Measurements from ENCODE around the gene ID3. TPM values are rescaled to one million over a fixed set of nuclear protein-coding genes. Genes with fewer than 3 reads are reported as not detected.
A peak's percentile ranks its signal among the peaks of the same experiment; 100 is the strongest.

ID3 gene, protein sequence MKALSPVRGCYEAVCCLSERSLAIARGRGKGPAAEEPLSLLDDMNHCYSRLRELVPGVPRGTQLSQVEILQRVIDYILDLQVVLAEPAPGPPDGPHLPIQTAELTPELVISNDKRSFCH
- 63.3 TPM for polyA plus RNA-seq (2012; ENCODE audit: insufficient read depth, insufficient read length, low read depth)

DNA sequence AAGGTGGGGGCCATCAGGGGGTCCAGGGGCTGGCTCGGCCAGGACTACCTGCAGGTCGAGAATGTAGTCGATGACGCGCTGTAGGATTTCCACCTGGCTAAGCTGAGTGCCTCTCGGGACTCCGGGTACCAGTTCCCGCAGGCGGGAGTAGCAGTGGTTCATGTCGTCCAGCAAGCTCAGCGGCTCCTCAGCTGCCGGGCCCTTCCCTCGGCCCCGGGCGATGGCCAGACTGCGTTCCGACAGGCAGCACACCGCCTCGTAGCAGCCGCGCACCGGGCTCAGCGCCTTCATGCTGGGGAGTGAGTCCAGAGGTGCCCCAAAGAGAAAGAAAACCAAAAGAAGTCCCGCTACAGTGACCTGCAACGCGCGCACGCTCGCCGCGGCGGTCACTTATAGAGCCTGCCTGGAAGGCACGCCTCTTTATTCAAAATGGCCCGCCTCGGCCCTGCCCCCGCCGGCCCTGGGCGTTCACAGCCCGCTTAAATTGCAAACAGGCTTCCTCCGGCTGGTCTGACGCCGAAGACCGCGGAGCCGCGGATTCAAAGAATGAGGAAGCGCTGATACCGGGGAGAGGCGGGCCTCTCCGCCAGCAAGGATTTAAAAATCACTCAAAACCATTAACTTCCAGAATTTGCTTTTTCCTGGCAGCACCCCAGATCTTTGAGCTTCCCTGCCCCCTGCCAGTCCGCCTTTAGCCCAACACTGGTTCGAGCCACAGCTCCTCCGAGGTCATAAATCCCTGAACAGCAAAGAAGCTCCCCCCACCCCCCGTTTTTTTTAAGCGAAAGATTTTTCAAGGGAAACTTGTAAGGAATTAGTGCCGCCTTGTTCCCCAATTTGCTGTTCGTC lies at the start of gene ID3:
Gene ID3, minus strand, starts transcription at position 366 of the 849 bp plus-strand sequence. Its CDS starts 75 bp downstream, at position 291.
- no peaks in the 10 kb centered on the region for H3K27me3 ChIP-seq
- peak; percentile 90 for DNase-seq
- TF ChIP-seq, protein P1, sequence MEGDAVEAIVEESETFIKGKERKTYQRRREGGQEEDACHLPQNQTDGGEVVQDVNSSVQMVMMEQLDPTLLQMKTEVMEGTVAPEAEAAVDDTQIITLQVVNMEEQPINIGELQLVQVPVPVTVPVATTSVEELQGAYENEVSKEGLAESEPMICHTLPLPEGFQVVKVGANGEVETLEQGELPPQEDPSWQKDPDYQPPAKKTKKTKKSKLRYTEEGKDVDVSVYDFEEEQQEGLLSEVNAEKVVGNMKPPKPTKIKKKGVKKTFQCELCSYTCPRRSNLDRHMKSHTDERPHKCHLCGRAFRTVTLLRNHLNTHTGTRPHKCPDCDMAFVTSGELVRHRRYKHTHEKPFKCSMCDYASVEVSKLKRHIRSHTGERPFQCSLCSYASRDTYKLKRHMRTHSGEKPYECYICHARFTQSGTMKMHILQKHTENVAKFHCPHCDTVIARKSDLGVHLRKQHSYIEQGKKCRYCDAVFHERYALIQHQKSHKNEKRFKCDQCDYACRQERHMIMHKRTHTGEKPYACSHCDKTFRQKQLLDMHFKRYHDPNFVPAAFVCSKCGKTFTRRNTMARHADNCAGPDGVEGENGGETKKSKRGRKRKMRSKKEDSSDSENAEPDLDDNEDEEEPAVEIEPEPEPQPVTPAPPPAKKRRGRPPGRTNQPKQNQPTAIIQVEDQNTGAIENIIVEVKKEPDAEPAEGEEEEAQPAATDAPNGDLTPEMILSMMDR (IDR thresholded peaks at IDR 0.05; ENCODE audit: low read depth, low read length) = no peak
- H3K4me1 ChIP-seq = peaks cover 30% of the 10 kb centered on the region
- H3K36me3 ChIP-seq = peaks cover 23% of the 10 kb centered on the region
- H3K4me3 ChIP-seq (ENCODE audit: low read depth, low read length) = peak within 1 kb of the TSS; percentile 95
- no peaks in the 10 kb centered on the region for H3K9me3 ChIP-seq

DNA sequence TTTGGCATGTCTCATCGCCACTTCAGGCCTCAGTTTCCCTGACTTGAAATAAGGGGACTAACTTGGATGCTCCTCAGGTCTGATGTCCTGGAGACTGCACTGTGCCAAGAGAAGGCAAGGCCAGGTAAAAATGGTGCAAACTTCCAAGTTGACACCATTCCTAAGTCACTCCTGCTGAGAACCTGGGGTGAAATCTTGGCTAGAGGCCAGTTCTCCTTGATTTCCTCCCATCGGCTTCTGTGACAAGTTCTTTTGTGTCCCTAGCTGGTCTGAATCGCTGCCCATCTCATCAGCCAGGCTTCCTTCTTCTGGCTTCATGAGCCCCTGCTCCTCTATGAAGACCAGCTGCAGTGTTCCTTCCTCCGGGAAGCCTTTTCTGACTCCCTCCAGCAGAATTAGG lies 48.6 kb upstream of the ID3 start:
- TF ChIP-seq, protein P1 (IDR thresholded peaks at IDR 0.05; ENCODE audit: low read depth, low read length) = no peak
- no peak overlapping the region for H3K4me3 ChIP-seq (ENCODE audit: low read depth, low read length)
- H3K4me1 ChIP-seq = no peaks in the 10 kb centered on the region
- no peaks in the 10 kb centered on the region for H3K27me3 ChIP-seq
- DNase-seq = no peak
- H3K36me3 ChIP-seq = no peaks in the 10 kb centered on the region
- H3K9me3 ChIP-seq = no peaks in the 10 kb centered on the region

DNA sequence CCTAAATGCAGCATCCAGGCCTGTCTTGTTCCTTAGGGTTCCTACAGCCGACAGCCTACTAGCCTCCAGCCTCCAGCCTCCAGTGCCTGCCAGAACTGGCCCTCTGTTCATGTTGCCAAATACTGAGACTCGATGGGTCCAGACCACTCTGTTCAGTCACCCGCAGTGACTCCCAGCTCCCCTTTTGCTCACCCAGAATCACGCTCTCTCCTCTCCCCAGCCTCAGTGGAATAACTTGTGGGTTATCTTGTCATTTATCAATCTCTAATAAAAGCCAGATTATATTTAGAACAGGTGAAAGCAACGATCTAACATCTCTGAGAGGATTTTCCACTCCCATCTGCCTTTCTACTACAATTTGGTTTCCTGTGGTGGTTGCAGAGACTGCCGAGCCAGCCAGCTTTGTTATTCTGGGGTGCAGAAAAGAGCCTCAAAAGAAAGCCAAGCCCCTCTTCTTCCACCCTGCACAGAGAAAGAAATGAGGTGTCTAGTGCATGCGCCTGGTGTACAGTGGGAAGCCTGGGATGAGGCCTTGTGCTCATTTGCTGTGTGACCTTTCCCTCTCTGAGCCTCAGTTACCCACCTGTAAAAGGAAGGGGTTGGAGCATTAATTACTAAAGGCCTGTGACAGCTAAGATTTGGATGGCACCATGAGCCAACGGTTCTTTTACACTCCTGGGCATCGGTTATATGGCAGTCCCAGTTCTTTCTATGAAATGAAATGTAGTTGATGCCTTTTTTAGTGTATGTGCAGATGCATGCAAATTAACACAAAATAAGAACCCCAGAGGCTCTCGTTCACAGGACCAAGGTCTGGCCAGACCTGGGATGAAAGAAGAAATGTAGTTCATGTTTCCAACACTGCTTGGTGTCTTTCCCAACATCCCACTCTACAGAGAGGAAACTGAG lies 42.9 kb upstream of the ID3 start:
- Histone ChIP-seq H3K4me3 (ENCODE audit: low read depth, low read length) (no peak overlapping the region), H3K9me3 (no peaks in the 10 kb centered on the region), H3K27me3 (no peaks in the 10 kb centered on the region), H3K4me1 (peaks cover 15% of the 10 kb centered on the region), H3K36me3 (no peaks in the 10 kb centered on the region)
- TF ChIP-seq, protein P1 (IDR thresholded peaks at IDR 0.05; ENCODE audit: low read depth, low read length) = no peak
- no peak for DNase-seq

DNA sequence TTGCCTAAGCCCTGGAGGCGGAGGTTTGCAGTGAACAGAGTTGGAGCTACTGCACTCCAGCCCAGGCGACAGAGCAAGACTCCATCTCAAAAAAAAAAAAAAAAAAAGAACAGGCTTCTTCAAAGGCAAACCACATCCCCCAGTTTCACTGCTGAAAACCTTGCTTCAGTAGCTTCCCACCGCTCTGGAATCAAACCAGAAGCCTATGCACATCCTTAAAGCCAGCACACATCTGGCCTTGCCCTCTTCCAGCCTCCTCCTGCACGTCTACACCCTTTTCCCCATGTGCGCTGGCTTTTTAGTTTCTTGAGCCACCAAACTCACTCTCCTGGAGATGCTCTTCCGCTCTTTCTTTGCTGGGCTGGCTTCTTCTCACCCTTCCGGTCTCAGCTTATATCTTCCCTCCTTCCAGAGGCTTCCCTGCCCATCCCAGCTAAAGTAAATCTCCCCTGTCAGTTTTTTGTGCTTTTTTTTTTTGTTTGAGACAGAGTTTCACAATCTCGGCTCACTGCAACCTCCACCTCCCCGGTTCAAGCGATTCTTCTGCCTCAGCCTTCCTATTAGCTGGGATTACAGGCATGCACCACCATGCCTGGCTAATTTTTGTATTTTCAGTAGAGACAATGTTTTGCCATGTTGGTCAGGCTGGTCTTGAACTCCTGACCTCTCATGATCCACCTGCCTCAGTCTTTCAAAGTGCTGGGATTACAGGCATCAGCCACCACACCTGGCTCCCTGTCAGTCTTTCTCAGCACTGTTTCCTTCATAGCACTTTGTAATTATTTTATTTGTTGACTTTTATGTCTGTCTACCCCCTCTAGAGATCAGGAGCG lies 42.0 kb upstream of the ID3 start:
- no peaks in the 10 kb centered on the region for H3K9me3 ChIP-seq
- H3K27me3 ChIP-seq = no peaks in the 10 kb centered on the region
- H3K36me3 ChIP-seq = no peaks in the 10 kb centered on the region
- no peak overlapping the region for H3K4me3 ChIP-seq (ENCODE audit: low read depth, low read length)
- H3K4me1 ChIP-seq = peaks cover 16% of the 10 kb centered on the region
- TF ChIP-seq, protein P1 (IDR thresholded peaks at IDR 0.05; ENCODE audit: low read depth, low read length) = no peak
- DNase-seq = no peak

DNA sequence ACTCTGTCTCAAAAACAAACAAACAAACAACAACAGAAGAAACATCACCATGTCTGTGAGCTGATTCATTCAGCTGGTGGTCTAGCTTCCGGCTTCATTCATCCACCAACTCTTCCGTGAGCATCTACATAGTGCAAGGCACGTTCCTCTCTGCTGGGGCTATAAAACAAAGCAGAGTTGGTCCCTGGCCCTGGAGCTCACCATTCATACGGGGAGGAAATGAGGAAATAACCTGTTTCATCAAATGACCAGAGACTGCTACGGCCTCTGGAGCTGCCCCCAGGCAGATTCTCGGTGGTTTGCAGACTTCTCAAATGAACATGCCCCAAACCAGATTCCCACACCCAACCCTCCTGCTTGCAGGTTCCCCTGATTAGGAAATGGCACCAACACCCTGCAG lies 41.0 kb upstream of the ID3 start:
- peak; percentile 22 for DNase-seq
- no peaks in the 10 kb centered on the region for H3K9me3 ChIP-seq
- no peaks in the 10 kb centered on the region for H3K36me3 ChIP-seq
- no peak overlapping the region for H3K4me3 ChIP-seq (ENCODE audit: low read depth, low read length)
- TF ChIP-seq, protein P1 (IDR thresholded peaks at IDR 0.05; ENCODE audit: low read depth, low read length) = no peak
- peaks cover 16% of the 10 kb centered on the region for H3K4me1 ChIP-seq
- no peaks in the 10 kb centered on the region for H3K27me3 ChIP-seq
